HepG2 (cell line): ENCODE measurements around the gene FRMD8. TPM values are rescaled to one million over a fixed set of nuclear protein-coding genes. Genes with fewer than 3 reads are reported as not detected.

Experiments
- ATAC-seq: fragments of 200-7000 bp; cut with Tn5 transposase; 3 replicates; pipeline ENCODE4 v1.9.1; 2020; ENCODE audit warnings: mild to moderate bottlenecking, moderate library complexity
- BruUV-seq: library from RNA; stranded (reverse); fragments of 400-500 nt; replicated peaks from 2 replicates; lab custom pipeline; 2021; lab: Mats Ljungman, UMichigan
- CTCF ChIA-PET: fragments of 300-600 bp; formaldehyde crosslinking; extraction: SDS; loops from one replicate; lab custom pipeline; 2021; ENCODE audit warnings: low total read pairs, inconsistent platforms, low intra/inter-chr PET ratio; lab: Yijun Ruan, JAX
- POLR2A ChIA-PET: fragments of 350-600 bp; sonication (Branson Sonifier 250); formaldehyde crosslinking; loops from one replicate; lab custom pipeline; 2020; ENCODE audit warnings: antibody characterized with exemption, inconsistent platforms; lab: Yijun Ruan, JAX
- DNase-seq: peaks from one replicate; pipeline ENCODE4 v3.0.0-alpha.2; 2015; ENCODE audit warnings: low spot score
- FAIRE-seq: peaks from 3 replicates; lab custom pipeline; 2011; peaks lifted over from hg19 to GRCh38; lab: Jason Lieb, UNC
- H2AFZ ChIP-seq: one replicate; pipeline ENCODE4 v1.6.1; 2011; ENCODE audit warnings: low read length, inconsistent platforms
- H3K27ac ChIP-seq: fragments of 300-600 bp; 3 replicates; pipeline ENCODE4 v1.8.0; 2011; ENCODE audit warnings: mixed run types, mild to moderate bottlenecking, mixed read lengths, low read length, inconsistent platforms; ENCODE audit not compliant: insufficient read depth; ENCODE audit errors: extremely low read length
- H3K27me3 ChIP-seq, 2 experiments: fragments of 200-600 bp in 1 of 2; 2 replicates in 1 of 2; 3 replicates in 1 of 2; pipeline versions ENCODE4 v1.6.0 to v1.8.0; 2011; ENCODE audit warnings: low read length in 2 of 2, mild to moderate bottlenecking in 2 of 2, moderate library complexity in 2 of 2, inconsistent platforms in 1 of 2; ENCODE audit not compliant: insufficient read depth in 2 of 2, control insufficient read depth in 1 of 2
- H3K36me3 ChIP-seq, 2 experiments: fragments of 200-600 bp in 1 of 2; replicated peaks in 1 of 2; 2 replicates in 1 of 2; 3 replicates in 1 of 2; pipeline versions ENCODE4 v1.5.1 to v1.8.0; 2011; ENCODE audit warnings: low read length in 2 of 2, inconsistent platforms in 1 of 2; ENCODE audit not compliant: insufficient read depth in 2 of 2, control insufficient read depth in 1 of 2
- H3K4me1 ChIP-seq: 2 replicates; pipeline ENCODE4 v1.5.1; 2012; ENCODE audit warnings: low read length, inconsistent platforms; ENCODE audit not compliant: insufficient read depth
- H3K4me2 ChIP-seq: 2 replicates; pipeline ENCODE4 v1.6.0; 2011; ENCODE audit warnings: low read depth, low read length, inconsistent platforms
- H3K4me3 ChIP-seq, 3 experiments: fragments of 200-600 bp in 1 of 3; sonication (generic), shearing (Covaris generic) in 1 of 3; replicated peaks in 1 of 3; 2 replicates each; pipeline ENCODE4 v1.5.1; 2011 to 2016; ENCODE audit warnings: low read length in 3 of 3, inconsistent platforms in 2 of 3, low read depth in 2 of 3, mild to moderate bottlenecking in 2 of 3, control low read depth in 1 of 3, mixed read lengths in 1 of 3; ENCODE audit not compliant: insufficient read depth in 1 of 3
- H3K79me2 ChIP-seq: one replicate; pipeline ENCODE4 v1.6.1; 2011; ENCODE audit warnings: low read length, inconsistent platforms; ENCODE audit not compliant: insufficient read depth
- H3K9ac ChIP-seq: 2 replicates; pipeline ENCODE4 v1.6.0; 2011; ENCODE audit warnings: mild to moderate bottlenecking, low read depth, low read length, inconsistent platforms; ENCODE audit not compliant: insufficient read depth
- H3K9me3 ChIP-seq: 2 replicates; pipeline ENCODE4 v1.5.1; 2012; ENCODE audit warnings: mild to moderate bottlenecking, low read length
- H4K20me1 ChIP-seq: 2 replicates; pipeline ENCODE4 v1.6.0; 2011; ENCODE audit warnings: inconsistent platforms, mild to moderate bottlenecking, low read length, moderate library complexity; ENCODE audit not compliant: insufficient read depth
- ATRX ChIP-seq: sonication (generic); formaldehyde crosslinking; IDR thresholded peaks from 2 replicates; pipeline ENCODE4 v1.4.0; 2020; ENCODE audit warnings: missing genetic modification reagents, borderline replicate concordance
- ELF4 ChIP-seq: sonication (generic); formaldehyde crosslinking; IDR thresholded peaks from 2 replicates; pipeline ENCODE4 v1.5.0; 2020; ENCODE audit warnings: missing genetic modification reagents, mild to moderate bottlenecking, moderate library complexity, borderline replicate concordance
- KDM5B ChIP-seq: sonication (generic); formaldehyde crosslinking; IDR thresholded peaks from 2 replicates; pipeline ENCODE4 v1.4.0; 2020; ENCODE audit warnings: missing genetic modification reagents, mild to moderate bottlenecking, borderline replicate concordance
- NFE2L2 ChIP-seq: fragments of 150-350 bp; IDR thresholded peaks from 2 replicates; pipeline ENCODE4 v1.6.1; 2014; ENCODE audit warnings: low read length
- NFYB ChIP-seq: sonication (generic); formaldehyde crosslinking; IDR thresholded peaks from 2 replicates; pipeline ENCODE4 v1.4.0; 2020; ENCODE audit warnings: missing genetic modification reagents
- NR2F6 ChIP-seq, 2 experiments: IDR thresholded peaks; 2 replicates each; pipeline ENCODE4 v1.6.1; 2016; ENCODE audit warnings: antibody characterized with exemption in 1 of 2, mild to moderate bottlenecking in 1 of 2
- PHF5A ChIP-seq: IDR thresholded peaks from one replicate; pipeline ENCODE4 v1.6.1; 2018; ENCODE audit warnings: low read depth, missing genetic modification reagents; ENCODE audit not compliant: unreplicated experiment
- STAG1 ChIP-seq: sonication (generic); formaldehyde crosslinking; IDR thresholded peaks from 2 replicates; pipeline ENCODE4 v1.4.0; 2020; ENCODE audit warnings: missing genetic modification reagents
- STAT5B ChIP-seq: sonication (generic); formaldehyde crosslinking; IDR thresholded peaks from 2 replicates; pipeline ENCODE4 v1.4.0; 2020; ENCODE audit warnings: missing genetic modification reagents
- TP53 ChIP-seq: sonication (generic); formaldehyde crosslinking; conservative IDR thresholded peaks from 2 replicates; pipeline ENCODE4 v1.4.0; 2020; ENCODE audit warnings: missing genetic modification reagents
- ZEB1 ChIP-seq: IDR thresholded peaks from 2 replicates; pipeline ENCODE4 v1.6.1; 2012; ENCODE audit warnings: mild to moderate bottlenecking, low read depth, inconsistent platforms; ENCODE audit not compliant: insufficient replicate concordance
- ZNF746 ChIP-seq: sonication (generic); formaldehyde crosslinking; IDR thresholded peaks from 2 replicates; pipeline ENCODE4 v1.8.0; 2022; ENCODE audit warnings: mild to moderate bottlenecking, missing genetic modification reagents
- ZSCAN29 ChIP-seq: sonication (generic); formaldehyde crosslinking; conservative IDR thresholded peaks from 2 replicates; pipeline ENCODE4 v1.4.0; 2020; ENCODE audit warnings: mild to moderate bottlenecking, missing genetic modification reagents
- ZSCAN31 ChIP-seq: sonication (generic); formaldehyde crosslinking; IDR thresholded peaks from 2 replicates; pipeline ENCODE4 v1.5.0; 2020; ENCODE audit warnings: low read depth, mild to moderate bottlenecking, missing genetic modification reagents
- WGBS: methylation state at CpG from one replicate; pipeline ENCODE4 v1.1.6; 2017; ENCODE audit warnings: low lambda C conversion rate; 5-methylcytosine and 5-hydroxymethylcytosine counted together
- in situ Hi-C: cut with HindIII; loops from 2 replicates; pipeline ENCODE4 v1.10.0; 2017; ENCODE audit warnings: low pct_unique_long_range_greater_than_20kb; ENCODE audit not compliant: extremely low pct_ligation_motif_present
- intact Hi-C: fragments of 100-400 bp; cut with micrococcal nuclease; formaldehyde crosslinking; loops from one replicate; pipeline ENCODE4 v1.10.0; 2022; ENCODE audit not compliant: unreplicated experiment
- polyA plus RNA-seq, 8 experiments: library from polyadenylated mRNA; depleted of rRNA in 3 of 8; stranded (reverse) in 7 of 8; unstranded in 1 of 8; fragments of >200 nt; fragmentation: Illumina TruSeq in 4 of 8; extraction: Trizol in 4 of 8; gene quantifications; 2 replicates each; pipeline versions ENCODE4 v1.2.1 to v1.2.3, GENCODE V29; 2011 to 2016; ENCODE audit warnings: low read depth in 4 of 8, missing spikeins in 1 of 8, mixed read lengths in 1 of 8; ENCODE audit not compliant: insufficient read depth in 1 of 8
- total RNA-seq, 5 experiments: library from RNA; depleted of rRNA; stranded (reverse); fragments of >200 nt; fragmentation: Illumina TruSeq; extraction: Trizol; gene quantifications; 2 replicates each; pipeline ENCODE4 v1.2.3, GENCODE V29; 2016; ENCODE audit warnings: low read depth in 1 of 5
- TF ChIP-seq, protein P1 (sequence below): sonication (generic); formaldehyde crosslinking; IDR thresholded peaks from 2 replicates; pipeline ENCODE4 v1.4.0; 2020; ENCODE audit warnings: low read depth, mild to moderate bottlenecking, missing genetic modification reagents
- TF ChIP-seq, protein P2 (sequence below): sonication (generic); formaldehyde crosslinking; IDR thresholded peaks from 2 replicates; pipeline ENCODE4 v1.5.0; 2020; ENCODE audit warnings: missing genetic modification reagents
- TF ChIP-seq, protein P3 (sequence below): sonication (generic); formaldehyde crosslinking; IDR thresholded peaks from 2 replicates; pipeline ENCODE4 v1.4.0; 2020; ENCODE audit warnings: low read depth, missing genetic modification reagents

FRMD8 gene
- total and polyA plus RNA-seq, 2 of the 13 experiments (the other 11 are each of a cell fraction or from before 2014, with no cell fraction given) = 5.8 to 20.6 TPM

DNA sequence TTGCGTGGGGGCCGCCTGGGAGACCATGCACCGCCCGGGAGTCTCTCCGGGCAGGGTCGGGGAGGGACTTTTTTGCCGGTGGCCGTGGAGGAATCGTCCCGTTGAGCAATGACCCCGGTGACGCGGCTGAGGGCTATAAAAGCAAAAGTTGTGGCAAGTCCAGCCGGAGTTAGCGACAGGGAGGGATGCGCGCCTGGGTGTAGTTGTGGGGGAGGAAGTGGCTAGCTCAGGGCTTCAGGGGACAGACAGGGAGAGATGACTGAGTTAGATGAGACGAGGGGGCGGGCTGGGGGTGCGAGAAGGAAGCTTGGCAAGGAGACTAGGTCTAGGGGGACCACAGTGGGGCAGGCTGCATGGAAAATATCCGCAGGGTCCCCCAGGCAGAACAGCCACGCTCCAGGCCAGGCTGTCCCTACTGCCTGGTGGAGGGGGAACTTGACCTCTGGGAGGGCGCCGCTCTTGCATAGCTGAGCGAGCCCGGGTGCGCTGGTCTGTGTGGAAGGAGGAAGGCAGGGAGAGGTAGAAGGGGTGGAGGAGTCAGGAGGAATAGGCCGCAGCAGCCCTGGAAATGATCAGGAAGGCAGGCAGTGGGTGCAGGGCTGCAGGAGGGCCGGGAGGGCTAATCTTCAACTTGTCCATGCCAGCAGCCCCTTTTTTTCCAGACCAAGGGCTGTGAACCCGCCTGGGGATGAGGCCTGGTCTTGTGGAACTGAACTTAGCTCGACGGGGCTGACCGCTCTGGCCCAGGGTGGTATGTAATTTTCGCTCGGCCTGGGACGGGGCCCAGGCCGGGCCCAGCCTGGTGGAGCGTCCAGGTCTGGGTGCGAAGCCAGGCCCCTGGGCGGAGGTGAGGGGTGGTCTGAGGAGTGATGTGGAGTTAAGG lies 36.4 kb downstream of the FRMD8 start, which contains the start of gene NEAT1:
Gene NEAT1 (plus strand): TSS at position 166 of the 883 bp plus-strand sequence.
- Histone ChIP-seq H3K9me3 (no peaks in the 10 kb centered on the region), H3K27ac (peak within 1 kb of the TSS; percentile 100), H3K4me1 (peaks cover 49% of the 10 kb centered on the region), H4K20me1 (peaks cover 52% of the 10 kb centered on the region), H3K79me2 (peaks cover 75% of the 10 kb centered on the region), H3K4me2 (peak within 1 kb of the TSS; percentile 99), H3K27me3 (no peaks in the 10 kb centered on the region; a peak in 1 of 5 replicates), H2AFZ (no peak within 1 kb of the TSS), H3K4me3 (peak within 1 kb of the TSS; percentile 91 to 94 (median 93)), H3K36me3 (no peaks in the 10 kb centered on the region; a peak in 2 of 5 replicates), H3K9ac (peak within 1 kb of the TSS; percentile 100)
- BruUV-seq = TSS peak; percentile 63
- FAIRE-seq (peak; percentile 21), ATAC-seq (peak; percentile 19), DNase-seq (peak; percentile 87)
- WGBS = 1% methylated on average over 30 of the region's 40 CpGs
- intact Hi-C loops (loop anchor here (2.0 kb wide), 1 partner anchor 80 kb away; no protein-coding TSS in a partner anchor), in situ Hi-C loops (loop anchor here (5.0 kb wide), 1 partner anchor 74 kb away; the partner anchor contains the start of gene MALAT1)
- POLR2A ChIA-PET = interaction anchor here (0.7 to 17.8 kb wide), 42 partner anchors 5 to 644 kb away, joined by 3 to 952 read pairs (median 6); partner anchors contain the start of genes CAPN1, CDC42EP2, DPF2 and FRMD8
- CTCF ChIA-PET = no interaction called here
- TF ChIP-seq KDM5B (CRISPR knock-in tag) (no peak; the same call in 1 of the 2 replicates), NFE2L2 (peak; percentile 39), STAT5B (no peak), ZSCAN29 (CRISPR knock-in tag) (no peak; the same call in 1 of the 2 replicates), TP53 (peak; percentile 74; the same call in 1 of the 2 replicates), NFYB (no peak), STAG1 (CRISPR knock-in tag) (no peak; the same call in 1 of the 2 replicates), PHF5A (CRISPR knock-in tag) (peak; percentile 16), ZNF746 (CRISPR knock-in tag) (peak; percentile 90), ZSCAN31 (CRISPR knock-in tag) (0 out of 2 replicates have a peak, but pooled peaks have one; percentile 3), ATRX (CRISPR knock-in tag) (no peak; the same call in 1 of the 2 replicates), ZEB1 (no peak), NR2F6 (IDR thresholded peaks at IDR 0.05) (peak; percentile 91), NR2F6 (CRISPR knock-in tag; IDR thresholded peaks at IDR 0.05) (peak; percentile 75), ELF4 (no peak)
- TF ChIP-seq, protein P1, sequence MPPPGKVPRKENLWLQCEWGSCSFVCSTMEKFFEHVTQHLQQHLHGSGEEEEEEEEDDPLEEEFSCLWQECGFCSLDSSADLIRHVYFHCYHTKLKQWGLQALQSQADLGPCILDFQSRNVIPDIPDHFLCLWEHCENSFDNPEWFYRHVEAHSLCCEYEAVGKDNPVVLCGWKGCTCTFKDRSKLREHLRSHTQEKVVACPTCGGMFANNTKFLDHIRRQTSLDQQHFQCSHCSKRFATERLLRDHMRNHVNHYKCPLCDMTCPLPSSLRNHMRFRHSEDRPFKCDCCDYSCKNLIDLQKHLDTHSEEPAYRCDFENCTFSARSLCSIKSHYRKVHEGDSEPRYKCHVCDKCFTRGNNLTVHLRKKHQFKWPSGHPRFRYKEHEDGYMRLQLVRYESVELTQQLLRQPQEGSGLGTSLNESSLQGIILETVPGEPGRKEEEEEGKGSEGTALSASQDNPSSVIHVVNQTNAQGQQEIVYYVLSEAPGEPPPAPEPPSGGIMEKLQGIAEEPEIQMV (CRISPR knock-in tag) = 0 out of 2 replicates have a peak, but pooled peaks have one; percentile 57
- TF ChIP-seq, protein P2, sequence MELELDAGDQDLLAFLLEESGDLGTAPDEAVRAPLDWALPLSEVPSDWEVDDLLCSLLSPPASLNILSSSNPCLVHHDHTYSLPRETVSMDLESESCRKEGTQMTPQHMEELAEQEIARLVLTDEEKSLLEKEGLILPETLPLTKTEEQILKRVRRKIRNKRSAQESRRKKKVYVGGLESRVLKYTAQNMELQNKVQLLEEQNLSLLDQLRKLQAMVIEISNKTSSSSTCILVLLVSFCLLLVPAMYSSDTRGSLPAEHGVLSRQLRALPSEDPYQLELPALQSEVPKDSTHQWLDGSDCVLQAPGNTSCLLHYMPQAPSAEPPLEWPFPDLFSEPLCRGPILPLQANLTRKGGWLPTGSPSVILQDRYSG (CRISPR knock-in tag) = no peak
- TF ChIP-seq, protein P3, sequence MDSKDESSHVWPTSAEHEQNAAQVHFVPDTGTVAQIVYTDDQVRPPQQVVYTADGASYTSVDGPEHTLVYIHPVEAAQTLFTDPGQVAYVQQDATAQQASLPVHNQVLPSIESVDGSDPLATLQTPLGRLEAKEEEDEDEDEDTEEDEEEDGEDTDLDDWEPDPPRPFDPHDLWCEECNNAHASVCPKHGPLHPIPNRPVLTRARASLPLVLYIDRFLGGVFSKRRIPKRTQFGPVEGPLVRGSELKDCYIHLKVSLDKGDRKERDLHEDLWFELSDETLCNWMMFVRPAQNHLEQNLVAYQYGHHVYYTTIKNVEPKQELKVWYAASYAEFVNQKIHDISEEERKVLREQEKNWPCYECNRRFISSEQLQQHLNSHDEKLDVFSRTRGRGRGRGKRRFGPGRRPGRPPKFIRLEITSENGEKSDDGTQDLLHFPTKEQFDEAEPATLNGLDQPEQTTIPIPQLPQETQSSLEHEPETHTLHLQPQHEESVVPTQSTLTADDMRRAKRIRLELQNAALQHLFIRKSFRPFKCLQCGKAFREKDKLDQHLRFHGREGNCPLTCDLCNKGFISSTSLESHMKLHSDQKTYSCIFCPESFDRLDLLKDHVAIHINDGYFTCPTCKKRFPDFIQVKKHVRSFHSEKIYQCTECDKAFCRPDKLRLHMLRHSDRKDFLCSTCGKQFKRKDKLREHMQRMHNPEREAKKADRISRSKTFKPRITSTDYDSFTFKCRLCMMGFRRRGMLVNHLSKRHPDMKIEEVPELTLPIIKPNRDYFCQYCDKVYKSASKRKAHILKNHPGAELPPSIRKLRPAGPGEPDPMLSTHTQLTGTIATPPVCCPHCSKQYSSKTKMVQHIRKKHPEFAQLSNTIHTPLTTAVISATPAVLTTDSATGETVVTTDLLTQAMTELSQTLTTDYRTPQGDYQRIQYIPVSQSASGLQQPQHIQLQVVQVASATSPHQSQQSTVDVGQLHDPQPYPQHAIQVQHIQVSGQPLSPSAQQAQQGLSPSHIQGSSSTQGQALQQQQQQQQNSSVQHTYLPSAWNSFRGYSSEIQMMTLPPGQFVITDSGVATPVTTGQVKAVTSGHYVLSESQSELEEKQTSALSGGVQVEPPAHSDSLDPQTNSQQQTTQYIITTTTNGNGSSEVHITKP (CRISPR knock-in tag) = no peak
